HTR-8/SVneo (cell line): Measurements from ENCODE around the gene POLR1A.

Experiments
- DNase-seq: peaks from one replicate; pipeline ENCODE4 v3.0.0; 2011; ENCODE audit warnings: low spot score, mixed read lengths; ENCODE audit not compliant: insufficient read length
- FAIRE-seq: peaks from 2 replicates; lab custom pipeline; 2011; peaks lifted over from hg19 to GRCh38; lab: Jason Lieb, UNC

Gene POLR1A

DNA sequence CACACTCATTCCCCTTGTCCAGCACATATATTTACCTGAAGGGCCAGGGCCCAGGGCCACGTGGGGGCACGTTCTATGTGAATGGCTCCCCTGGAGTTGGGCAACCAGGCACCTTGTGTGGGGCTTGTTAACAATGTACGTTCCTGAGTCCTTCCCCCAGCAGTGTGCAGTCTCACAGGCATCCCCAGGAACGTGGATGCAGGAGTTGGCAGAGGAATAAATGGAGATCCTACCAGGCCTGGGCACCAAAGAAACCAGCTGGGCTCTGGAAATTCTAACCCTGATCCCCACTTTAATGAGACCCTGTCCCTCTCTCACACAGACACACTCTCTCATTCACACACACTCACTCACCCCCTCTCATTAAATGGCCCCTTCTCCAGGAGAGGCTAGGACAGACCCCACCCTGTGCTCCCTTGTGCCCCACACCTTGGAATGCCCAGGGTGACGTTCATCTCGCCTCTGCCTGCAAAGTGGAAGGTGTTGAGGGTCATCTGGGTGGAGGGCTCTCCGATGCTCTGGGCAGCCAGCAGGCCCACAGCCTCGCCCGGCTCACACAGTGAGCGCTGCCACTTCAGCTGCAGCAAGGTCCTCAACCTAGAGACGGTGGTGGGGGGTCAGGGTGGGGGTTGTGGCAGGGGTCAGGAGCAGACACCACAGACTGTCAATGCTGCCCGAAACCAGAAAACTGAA, 65.6 kb downstream of the POLR1A start:
- DNase-seq = no peak
- FAIRE-seq = no peak

DNA sequence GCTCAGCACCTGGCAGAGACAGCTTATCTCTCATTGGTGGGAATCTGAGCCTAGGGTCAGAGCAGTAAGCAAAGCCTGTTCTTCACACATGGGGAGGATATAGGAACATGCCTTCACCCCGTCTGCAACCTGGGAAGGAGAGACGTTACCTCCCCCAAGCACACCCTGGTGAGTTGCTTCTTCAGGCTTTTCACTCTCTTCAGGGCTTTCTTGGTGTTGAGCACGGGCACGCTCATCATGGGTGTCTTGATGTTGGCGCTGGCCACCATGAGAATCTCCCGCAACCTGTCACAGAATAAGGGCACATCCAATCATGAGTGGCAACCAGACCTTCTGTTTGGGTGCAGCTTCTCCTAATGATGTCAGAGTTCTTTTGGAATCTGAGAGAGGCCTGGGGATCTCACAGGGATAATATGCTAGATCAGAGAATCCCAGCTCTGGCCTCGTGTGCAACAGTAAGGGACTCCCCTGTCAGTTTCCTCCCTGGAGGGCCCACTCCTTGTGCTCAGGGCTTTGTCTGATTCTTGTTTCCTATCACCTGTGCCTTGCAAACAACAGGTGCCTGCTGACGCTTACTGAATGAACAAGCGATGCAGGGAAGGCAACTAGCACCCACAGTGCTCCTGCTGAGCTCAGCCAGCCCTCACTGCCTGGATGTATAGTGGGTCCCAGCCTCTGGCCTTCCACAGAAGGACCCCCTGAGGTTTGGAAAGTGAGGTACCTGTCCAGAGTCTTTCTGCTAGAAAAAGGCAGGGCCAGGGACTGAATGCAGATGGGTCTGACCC, 66.3 kb downstream of the POLR1A start:
- no peak for FAIRE-seq
- no peak for DNase-seq

DNA sequence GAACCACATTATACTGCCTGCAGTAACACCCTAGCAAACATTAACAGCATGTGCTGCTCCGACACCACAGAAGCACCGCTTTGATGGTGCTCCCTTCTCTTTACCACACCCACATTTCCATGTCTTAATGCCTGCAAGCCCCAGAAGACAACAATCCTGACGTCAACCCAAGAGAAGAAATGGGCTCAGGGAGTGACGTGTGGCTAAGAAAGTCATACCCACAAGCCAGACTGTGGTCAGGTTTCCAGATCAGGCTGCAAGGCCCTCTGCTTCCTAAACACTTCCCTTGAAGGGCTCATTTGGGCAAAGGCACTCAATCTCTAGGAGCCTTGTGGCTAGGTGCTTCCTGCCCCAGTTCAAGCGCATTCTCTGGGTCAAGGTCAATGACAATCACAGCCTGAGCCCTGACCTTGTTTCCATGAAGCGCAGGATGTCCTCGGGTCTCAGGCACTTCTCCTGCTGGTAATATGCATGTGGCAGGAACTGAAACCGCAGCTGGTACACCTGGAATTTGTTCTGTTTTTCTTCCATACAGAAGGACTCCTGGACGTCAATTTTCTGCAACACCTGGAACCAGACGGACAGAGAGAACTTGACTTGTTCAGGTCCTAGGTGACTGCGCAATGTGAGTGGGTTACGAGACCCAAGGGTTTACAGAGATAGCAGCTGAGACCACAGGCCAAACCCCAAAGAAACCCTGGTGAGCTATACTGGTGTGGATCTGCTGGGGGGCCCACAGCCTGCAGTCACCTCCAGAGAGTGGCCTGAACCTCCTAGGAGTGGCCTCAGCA, 67.2 kb downstream of the POLR1A start:
- DNase-seq (no peak), FAIRE-seq (no peak)

DNA sequence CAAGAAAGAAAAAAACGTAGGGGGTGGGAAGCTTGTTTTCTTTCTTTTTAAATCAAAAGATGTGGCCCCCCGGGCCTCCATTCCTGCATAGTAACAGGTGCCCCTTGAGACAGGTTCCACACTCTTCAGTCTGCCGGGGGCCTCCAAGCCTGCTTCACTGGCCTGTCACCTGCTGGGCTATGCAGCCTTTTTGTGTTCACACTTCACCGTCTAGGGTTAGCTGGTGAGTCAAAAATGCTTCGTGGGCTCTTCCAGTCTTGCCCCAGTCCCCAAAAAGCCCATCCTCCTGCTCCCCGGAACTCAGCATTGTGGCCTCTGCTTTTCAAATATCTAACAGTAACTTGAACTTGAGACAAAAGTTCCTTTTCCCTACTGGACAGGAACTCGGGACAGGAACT, 67.9 kb downstream of the POLR1A start:
- DNase-seq (no peak), FAIRE-seq (no peak)

- peak; percentile 20 for FAIRE-seq
- DNase-seq = no peak
Measured at GRCh38 chr2:86037141-86037794, 68.4 kb downstream of the POLR1A start.

- FAIRE-seq (no peak), DNase-seq (no peak)
Measured at GRCh38 chr2:86036669-86037138, 69.0 kb downstream of the POLR1A start.

- no peak for FAIRE-seq
Measured at GRCh38 chr2:86035883-86036668, 69.6 kb downstream of the POLR1A start.

DNA sequence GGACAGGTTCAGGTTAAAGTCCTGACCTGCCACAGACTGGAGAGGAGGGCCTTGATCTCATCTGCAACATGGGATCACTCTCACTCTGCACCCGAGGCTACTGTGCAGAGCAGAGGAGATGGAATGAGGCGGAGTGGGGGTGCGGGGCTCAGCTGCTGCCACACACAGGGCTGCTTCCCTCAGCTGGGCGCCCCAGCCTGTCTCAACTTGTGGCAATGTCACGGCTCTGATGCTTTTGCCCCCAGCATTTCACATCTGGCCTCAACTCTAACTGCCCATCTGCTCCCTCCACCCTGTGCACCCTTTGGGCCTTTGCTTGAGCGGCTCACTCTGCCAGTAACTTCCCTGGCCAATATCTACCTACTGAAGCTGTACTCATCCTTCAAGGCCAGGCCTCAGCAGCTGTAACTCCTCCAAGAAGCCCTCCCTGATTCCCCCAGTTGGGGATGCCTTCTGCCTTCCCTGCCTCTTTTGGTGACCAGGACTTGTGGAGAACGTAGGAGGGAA, 70.3 kb downstream of the POLR1A start:
- FAIRE-seq = no peak
- no peak for DNase-seq

More at GRCh38 chr2:86035883-86036668, 69.6 kb downstream of the POLR1A start:
- peak; percentile 24 for DNase-seq

DNA sequence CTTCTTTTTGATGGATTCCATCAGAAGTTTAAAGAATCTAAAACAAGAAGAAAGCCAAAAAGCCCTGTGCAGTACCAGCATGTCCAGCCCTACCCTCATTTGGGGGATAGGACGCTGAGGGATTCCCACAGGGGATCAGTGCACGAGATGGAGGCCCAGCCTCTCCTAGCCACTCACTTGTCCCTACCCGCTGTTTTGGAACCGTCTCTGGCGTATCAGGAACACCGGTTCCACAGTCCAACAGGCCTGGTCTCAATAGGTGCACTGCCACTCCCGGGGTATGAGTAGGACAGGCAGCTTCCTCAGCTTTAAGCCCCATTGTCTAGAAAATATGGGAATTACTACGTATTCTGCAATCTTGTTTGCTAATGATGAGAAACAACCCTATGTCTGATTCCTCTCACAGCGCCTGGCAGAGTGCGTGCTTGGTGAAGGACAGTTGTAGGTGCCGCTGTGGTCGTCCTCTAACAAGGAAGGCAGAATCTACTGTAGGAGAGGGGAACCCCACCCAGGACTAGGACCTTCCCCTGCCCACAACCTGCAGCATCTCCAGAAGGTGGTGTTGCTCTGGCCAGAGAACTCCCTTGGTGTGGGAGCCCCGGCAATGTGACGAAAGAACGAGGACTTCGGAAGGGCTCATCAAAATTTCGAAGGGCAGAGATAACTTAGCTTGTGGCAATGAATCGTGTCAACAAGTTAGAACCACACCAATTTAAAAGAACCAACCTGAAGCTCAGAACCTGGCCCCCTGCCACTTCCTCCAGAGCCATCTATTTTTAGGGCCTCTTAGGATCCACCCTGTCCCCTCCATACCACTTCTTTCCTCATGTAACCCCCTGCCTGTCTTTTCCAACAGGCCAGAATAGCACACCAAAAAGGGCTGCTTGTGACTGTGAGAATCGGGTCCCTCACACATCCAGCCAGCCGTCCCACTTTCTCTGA, 71.7 kb downstream of the POLR1A start:
- FAIRE-seq (no peak), DNase-seq (no peak)

DNA sequence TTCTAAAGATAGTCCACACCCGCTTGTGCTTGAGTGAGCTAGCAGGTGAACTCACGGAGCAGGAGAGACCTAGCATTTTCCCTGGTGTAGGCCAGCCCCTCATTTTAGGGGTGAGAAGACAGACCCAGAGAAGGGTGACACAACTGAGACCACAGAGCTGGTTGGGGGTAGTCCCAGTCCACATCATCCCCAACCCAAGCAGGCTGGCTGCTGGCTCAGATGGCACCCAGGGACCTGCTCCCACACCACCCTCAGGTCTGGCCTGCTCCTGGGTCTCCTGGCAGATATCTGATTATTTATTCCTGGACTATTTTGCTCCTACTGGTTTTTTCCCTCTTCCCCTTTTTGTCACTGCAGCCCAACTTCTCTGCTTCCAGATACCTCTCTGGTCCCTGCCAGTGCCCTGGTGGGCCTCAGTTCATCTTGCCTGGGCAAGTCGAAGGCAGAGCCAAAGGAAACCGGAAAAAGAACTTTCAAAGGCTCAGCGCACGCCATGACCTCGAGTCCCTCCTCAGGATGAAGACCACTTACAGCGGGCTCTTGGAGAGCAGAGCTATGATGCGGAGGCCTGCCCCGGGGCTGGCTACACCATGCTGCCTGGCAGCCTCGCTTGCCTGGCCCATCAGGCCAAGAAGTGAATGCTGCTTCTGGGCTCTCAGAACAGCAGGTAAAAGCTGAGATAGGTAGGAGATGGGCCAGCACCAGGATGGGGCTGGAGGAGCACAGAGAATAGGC, 72.7 kb downstream of the POLR1A start:
- DNase-seq (no peak), FAIRE-seq (no peak)

DNA sequence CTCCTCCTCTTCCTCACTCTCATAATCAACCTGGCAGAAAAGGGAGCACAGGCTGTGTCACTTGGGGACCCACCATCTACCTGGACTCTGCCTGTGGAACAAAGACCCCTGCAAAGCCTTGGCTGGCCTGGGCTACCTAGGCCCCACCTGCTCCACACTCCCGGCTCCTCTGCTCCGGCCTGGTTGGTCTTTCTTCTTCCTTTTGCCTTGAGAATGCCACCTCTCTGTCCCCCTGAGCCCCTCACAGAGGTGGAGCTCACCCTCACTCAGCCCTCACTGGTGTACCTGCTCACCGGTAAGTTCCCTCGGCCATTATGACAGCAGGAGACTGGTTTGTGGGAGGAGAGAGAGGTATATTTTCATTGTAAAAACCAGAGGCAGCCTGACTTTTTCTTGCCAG, 74.1 kb downstream of the POLR1A start:
- no peak for FAIRE-seq

DNA sequence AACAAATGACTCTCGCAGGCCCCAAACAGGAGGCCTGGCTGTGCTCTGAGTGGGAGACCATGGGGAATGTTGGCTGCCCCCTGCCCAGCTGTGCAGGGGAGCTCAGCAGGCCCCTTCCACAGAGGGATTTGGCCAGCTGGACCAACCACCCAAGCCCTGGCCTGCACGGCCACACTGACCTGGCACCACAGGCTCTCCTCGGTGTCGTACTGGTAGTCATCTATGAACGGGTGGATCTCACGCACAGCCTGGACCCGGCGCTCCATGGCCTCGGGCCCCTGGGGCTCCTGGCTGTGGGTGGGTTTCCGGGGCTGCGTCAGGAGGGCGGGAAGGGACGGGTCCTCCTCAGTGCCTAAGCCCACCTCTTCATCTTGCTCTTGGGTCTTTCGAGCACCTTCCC, 74.5 kb downstream of the POLR1A start:
- no peak for FAIRE-seq
- DNase-seq = no peak

More for the DNA sequence above, 74.1 kb downstream of the POLR1A start:
- no peak for DNase-seq

GRCh38 chr2:86029873-86030272, 75.8 kb downstream of the POLR1A start:
- DNase-seq (no peak), FAIRE-seq (no peak)

- FAIRE-seq = no peak
- DNase-seq = no peak
Measured at GRCh38 chr2:86028766-86029381, 76.8 kb downstream of the POLR1A start.

- no peak for FAIRE-seq
- DNase-seq = no peak
Measured at GRCh38 chr2:86027922-86028765, 77.5 kb downstream of the POLR1A start.

GRCh38 chr2:86027196-86027921, 78.3 kb downstream of the POLR1A start:
- no peak for DNase-seq
- no peak for FAIRE-seq
